DOHH2 (cell line): Measurements from ENCODE around the gene DHRS9.

Source experiments
- H3F3A ChIP-seq: fragments of 200-600 bp; sonication (generic), shearing (Covaris generic); 2 replicates; pipeline ENCODE4 v1.6.0; 2016; ENCODE audit warnings: antibody characterized with exemption, mild to moderate bottlenecking; ENCODE audit not compliant: control insufficient read depth, insufficient read depth
- H3K27ac ChIP-seq: fragments of 200-600 bp; sonication (generic); 2 replicates; pipeline ENCODE4 v1.5.1; 2014; ENCODE audit warnings: low read depth, mild to moderate bottlenecking, low read length, moderate library complexity
- H3K27me3 ChIP-seq: fragments of 200-600 bp; sonication (generic); 2 replicates; pipeline ENCODE4 v1.6.1; 2014; ENCODE audit warnings: mild to moderate bottlenecking, low read length, mixed read lengths; ENCODE audit not compliant: control insufficient read depth
- H3K36me3 ChIP-seq: fragments of 200-600 bp; sonication (generic); 2 replicates; pipeline ENCODE4 v1.6.1; 2014; ENCODE audit warnings: mild to moderate bottlenecking, low read length, moderate library complexity, mixed read lengths; ENCODE audit not compliant: control insufficient read depth
- H3K4me1 ChIP-seq: fragments of 200-600 bp; sonication (generic); 2 replicates; pipeline ENCODE4 v1.6.1; 2014; ENCODE audit warnings: mild to moderate bottlenecking, low read length, mixed read lengths; ENCODE audit not compliant: control insufficient read depth
- H3K4me2 ChIP-seq: fragments of 200-600 bp; sonication (generic); 2 replicates; pipeline ENCODE4 v1.6.0; 2014; ENCODE audit warnings: mild to moderate bottlenecking, low read length, moderate library complexity
- H3K4me3 ChIP-seq: fragments of 200-600 bp; sonication (generic); 2 replicates; pipeline ENCODE4 v1.5.1; 2014; ENCODE audit warnings: mild to moderate bottlenecking, low read length, mixed read lengths
- H3K79me2 ChIP-seq: fragments of 200-600 bp; sonication (generic); 2 replicates; pipeline ENCODE4 v1.6.1; 2014; ENCODE audit warnings: mild to moderate bottlenecking, low read length, mixed read lengths; ENCODE audit not compliant: control insufficient read depth
- H3K9me2 ChIP-seq: fragments of 200-600 bp; sonication (generic); replicated peaks from 2 replicates; pipeline ENCODE4 v1.6.1; 2014; ENCODE audit warnings: mild to moderate bottlenecking, low read length, mixed read lengths; ENCODE audit not compliant: control insufficient read depth
- H3K9me3 ChIP-seq: fragments of 200-600 bp; sonication (generic); 2 replicates; pipeline ENCODE4 v1.6.1; 2014; ENCODE audit warnings: antibody characterized with exemption, low read length, mixed read lengths; ENCODE audit not compliant: control insufficient read depth, insufficient read depth
- H4K20me1 ChIP-seq: fragments of 200-600 bp; sonication (generic); 2 replicates; pipeline ENCODE4 v1.6.0; 2014; ENCODE audit warnings: low read depth, mild to moderate bottlenecking, antibody characterized with exemption, low read length, moderate library complexity; ENCODE audit not compliant: control insufficient read depth, insufficient read depth
- EZH2phosphoT487 ChIP-seq: fragments of 200-600 bp; sonication (generic); IDR thresholded peaks from 2 replicates; pipeline ENCODE4 v1.6.1; 2017; ENCODE audit warnings: borderline replicate concordance, mild to moderate bottlenecking, antibody characterized with exemption, low read length, moderate library complexity, mixed read lengths
- TF ChIP-seq, protein P1 (sequence below): fragments of 200-600 bp; sonication (generic); IDR thresholded peaks from one replicate; pipeline ENCODE4 v1.5.1; 2014; ENCODE audit warnings: antibody characterized with exemption, mild to moderate bottlenecking, low read depth, low read length; ENCODE audit not compliant: poor library complexity, severe bottlenecking

The DHRS9 gene

DNA sequence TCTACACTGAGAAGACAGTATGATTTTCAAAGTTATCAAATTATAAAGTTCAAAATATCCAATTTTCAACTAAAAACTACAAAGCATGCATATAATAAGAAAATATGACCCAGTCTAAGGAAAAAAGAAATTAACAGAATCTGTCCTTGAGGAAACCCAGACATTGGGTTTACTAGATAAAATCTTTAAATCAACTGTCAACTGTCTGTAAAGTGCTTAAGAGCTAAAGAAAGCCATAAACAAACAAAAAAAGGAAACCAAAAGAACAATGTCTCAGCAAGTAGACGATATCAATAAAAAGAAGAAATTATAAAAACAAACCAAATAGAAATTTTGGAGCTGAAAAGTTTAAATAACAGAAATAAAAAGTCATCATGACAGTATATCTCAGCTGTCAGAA, 27.8 kb upstream of the DHRS9 start:
- Histone ChIP-seq H3K4me1 (peaks cover 5% of the 10 kb centered on the region; the same call in 1 of the 2 replicates), H3K36me3 (no peaks in the 10 kb centered on the region), H3K79me2 (no peaks in the 10 kb centered on the region), H3K9me2 (no peaks in the 10 kb centered on the region), H4K20me1 (no peaks in the 10 kb centered on the region), H3F3A (no peaks in the 10 kb centered on the region), H3K27ac (no peak overlapping the region), H3K4me3 (no peak overlapping the region), H3K9me3 (peaks cover 7% of the 10 kb centered on the region; the same call in 1 of the 2 replicates), H3K27me3 (no peaks in the 10 kb centered on the region), H3K4me2 (no peak overlapping the region)
- no peak for TF ChIP-seq EZH2phosphoT487
- TF ChIP-seq, protein P1, sequence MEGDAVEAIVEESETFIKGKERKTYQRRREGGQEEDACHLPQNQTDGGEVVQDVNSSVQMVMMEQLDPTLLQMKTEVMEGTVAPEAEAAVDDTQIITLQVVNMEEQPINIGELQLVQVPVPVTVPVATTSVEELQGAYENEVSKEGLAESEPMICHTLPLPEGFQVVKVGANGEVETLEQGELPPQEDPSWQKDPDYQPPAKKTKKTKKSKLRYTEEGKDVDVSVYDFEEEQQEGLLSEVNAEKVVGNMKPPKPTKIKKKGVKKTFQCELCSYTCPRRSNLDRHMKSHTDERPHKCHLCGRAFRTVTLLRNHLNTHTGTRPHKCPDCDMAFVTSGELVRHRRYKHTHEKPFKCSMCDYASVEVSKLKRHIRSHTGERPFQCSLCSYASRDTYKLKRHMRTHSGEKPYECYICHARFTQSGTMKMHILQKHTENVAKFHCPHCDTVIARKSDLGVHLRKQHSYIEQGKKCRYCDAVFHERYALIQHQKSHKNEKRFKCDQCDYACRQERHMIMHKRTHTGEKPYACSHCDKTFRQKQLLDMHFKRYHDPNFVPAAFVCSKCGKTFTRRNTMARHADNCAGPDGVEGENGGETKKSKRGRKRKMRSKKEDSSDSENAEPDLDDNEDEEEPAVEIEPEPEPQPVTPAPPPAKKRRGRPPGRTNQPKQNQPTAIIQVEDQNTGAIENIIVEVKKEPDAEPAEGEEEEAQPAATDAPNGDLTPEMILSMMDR: no peak

- Histone ChIP-seq H4K20me1 (no peaks in the 10 kb centered on the region), H3K27me3 (no peaks in the 10 kb centered on the region; the same call in 1 of the 2 replicates), H3K9me3 (peaks cover 7% of the 10 kb centered on the region; the same call in 1 of the 2 replicates), H3K9me2 (no peaks in the 10 kb centered on the region), H3K4me2 (no peak overlapping the region), H3K27ac (no peak overlapping the region), H3F3A (no peaks in the 10 kb centered on the region), H3K36me3 (no peaks in the 10 kb centered on the region), H3K4me1 (peaks cover 5% of the 10 kb centered on the region; the same call in 1 of the 2 replicates), H3K4me3 (no peak overlapping the region), H3K79me2 (no peaks in the 10 kb centered on the region)
- TF ChIP-seq, protein P1: no peak
- TF ChIP-seq EZH2phosphoT487: no peak
Observed at GRCh38 chr2:169042856-169043255, 26.5 kb upstream of the DHRS9 start.

GRCh38 chr2:169046440-169047151, 22.8 kb upstream of the DHRS9 start:
- TF ChIP-seq, protein P1: no peak
- no peak for TF ChIP-seq EZH2phosphoT487
- Histone ChIP-seq H3K4me1 (no peaks in the 10 kb centered on the region), H3K4me3 (no peak overlapping the region), H3F3A (no peaks in the 10 kb centered on the region), H3K9me3 (peaks cover 7% of the 10 kb centered on the region; the same call in 1 of the 2 replicates), H3K27ac (no peak overlapping the region), H3K79me2 (no peaks in the 10 kb centered on the region), H3K27me3 (no peaks in the 10 kb centered on the region; the same call in 1 of the 2 replicates), H4K20me1 (no peaks in the 10 kb centered on the region), H3K36me3 (no peaks in the 10 kb centered on the region), H3K4me2 (no peak overlapping the region), H3K9me2 (no peaks in the 10 kb centered on the region)
